Right lobe of liver (tissue), 4 donors: Measurements from ENCODE around the gene ACO2.

ENCODE experiments used
- CTCF ChIP-seq, 4 donors: fragments of 200-600 bp in 3 of 4; fragments of 450-650 bp in 1 of 4; IDR thresholded peaks; one replicate each; pipeline versions ENCODE4 v1.5.1 to v1.8.0; 2016 to 2022; ENCODE audit warnings: antibody characterized with exemption in 4 of 4, mild to moderate bottlenecking in 2 of 4
- POLR2A ChIP-seq: fragments of 450-650 bp; IDR thresholded peaks from one replicate; pipeline ENCODE4 v1.6.1; 2017; ENCODE audit warnings: antibody characterized with exemption, mild to moderate bottlenecking
- donor health status: DM: no; HTN: no; CAD: no.
- donor health status: DM: no; HTN: no; CAD: no.
- donor health status: DM: no; HTN: yes; CAD: no.

- TF ChIP-seq CTCF (IDR thresholded peaks at IDR 0.05) (no peak), POLR2A (no peak)
These were observed 65.3 kb downstream of the ACO2 start for GRCh38 chr22:41534219-41534618.
